Measurements from ENCODE around the gene GALP. TPM values are rescaled to one million over a fixed set of nuclear protein-coding genes. Genes with fewer than 3 reads are reported as not detected.

The GALP gene
- total RNA-seq, 4 donors from 2014 or later, result not detected

- ATAC-seq, result no peak
- H3K9me3 ChIP-seq, result no peaks in the 10 kb centered on the region
- peaks cover 0 to 59% of the 10 kb centered on the region in 2 donors for H3K36me3 ChIP-seq
- no peaks in the 10 kb centered on the region for H3K27me3 ChIP-seq
- 60 to 62% methylated on average over 5 to 6 of the region's 6 CpGs for WGBS, 2 donors (ENCODE audit: low coverage in 1 of 2)
- no peak overlapping the region for H3K4me3 ChIP-seq
- peak overlapping the region in 1 of 4 donors; percentile 29 for H3K27ac ChIP-seq
- no peak for TF ChIP-seq POLR2AphosphoS5 (IDR thresholded peaks at IDR 0.05)
- no peak for TF ChIP-seq EP300 (IDR thresholded peaks at IDR 0.05)
- no peak for TF ChIP-seq CTCF (IDR thresholded peaks at IDR 0.05)
- peaks cover 0 to 29% (median 0%) of the 10 kb centered on the region in 3 donors for H3K4me1 ChIP-seq
Observed at GRCh38 chr19:56153507-56153906, 22.3 kb upstream of the GALP start.

GRCh38 chr19:56155124-56155687 lies 20.6 kb upstream of the GALP start:
- Histone ChIP-seq H3K27ac (no peak overlapping the region), H3K27me3 (no peaks in the 10 kb centered on the region), H3K36me3 (peaks cover 0 to 63% of the 10 kb centered on the region in 2 donors), H3K4me3 (no peak overlapping the region), H3K9me3 (no peaks in the 10 kb centered on the region), H3K4me1 (peaks cover 0 to 26% (median 0%) of the 10 kb centered on the region in 3 donors)
- ATAC-seq, result peak; percentile 19
- 0 to 30% methylated on average over 1 to 7 of the region's 17 CpGs for WGBS, 2 donors (ENCODE audit: low coverage in 1 of 2)
- TF ChIP-seq CTCF (IDR thresholded peaks at IDR 0.05) (peak in 1 of 4 experiments; percentile 39), POLR2AphosphoS5 (IDR thresholded peaks at IDR 0.05) (no peak), POLR2A (IDR thresholded peaks at IDR 0.05) (no peak)

- Histone ChIP-seq H3K36me3 (peaks cover 0 to 79% of the 10 kb centered on the region in 2 donors), H3K27ac (peak overlapping the region in 3 of 4 donors; percentile 31 to 41 (median 37)), H3K9me3 (no peaks in the 10 kb centered on the region), H3K4me3 (no peak overlapping the region), H3K27me3 (no peaks in the 10 kb centered on the region), H3K4me1 (peaks cover 0 to 22% (median 0%) of the 10 kb centered on the region in 3 donors)
- no peak for ATAC-seq
- TF ChIP-seq POLR2A (IDR thresholded peaks at IDR 0.05) (no peak), EP300 (IDR thresholded peaks at IDR 0.05) (no peak), CTCF (IDR thresholded peaks at IDR 0.05) (no peak), POLR2AphosphoS5 (IDR thresholded peaks at IDR 0.05) (no peak)
- WGBS, 2 donors (ENCODE audit: low coverage in 1 of 2), result 100% methylated on average over 1 of the region's 11 CpGs; no CpG with 5 or more reads in 1 of the 2 donors
Observed at GRCh38 chr19:56156768-56157167, 19.0 kb upstream of the GALP start.

- peaks cover 0 to 85% of the 10 kb centered on the region in 2 donors for H3K36me3 ChIP-seq
- no peaks in the 10 kb centered on the region for H3K27me3 ChIP-seq
- 92% methylated on average over 3 of the region's 16 CpGs; no CpG with 5 or more reads in 1 of the 2 donors for WGBS, 2 donors (ENCODE audit: low coverage in 1 of 2)
- H3K4me3 ChIP-seq, result no peak overlapping the region
- no peaks in the 10 kb centered on the region for H3K9me3 ChIP-seq
- TF ChIP-seq EP300 (IDR thresholded peaks at IDR 0.05) (no peak), POLR2AphosphoS5 (IDR thresholded peaks at IDR 0.05) (no peak), CTCF (IDR thresholded peaks at IDR 0.05) (no peak), POLR2A (IDR thresholded peaks at IDR 0.05) (no peak)
- H3K27ac ChIP-seq, result no peak overlapping the region
- H3K4me1 ChIP-seq, result peaks cover 0 to 15% (median 0%) of the 10 kb centered on the region in 3 donors
- ATAC-seq, result no peak
Observed at GRCh38 chr19:56158170-56158757, 17.5 kb upstream of the GALP start.
